Measurements from ENCODE around the gene FAM13A.

GRCh38 chr4:88809101-88809500, 247.9 kb downstream of the FAM13A start:
- TF ChIP-seq CREB1 (IDR thresholded peaks at IDR 0.05; ENCODE audit: low read depth) (no peak), TAF1 (IDR thresholded peaks at IDR 0.05; ENCODE audit: low read depth) (no peak), YY1 (IDR thresholded peaks at IDR 0.05; ENCODE audit: low read depth) (no peak), EP300 (IDR thresholded peaks at IDR 0.05; ENCODE audit: borderline replicate concordance) (no peak), FOXM1 (IDR thresholded peaks at IDR 0.05; ENCODE audit: borderline replicate concordance, low read depth) (no peak), REST (IDR thresholded peaks at IDR 0.05; ENCODE audit: low read depth) (no peak)
